A549 (cell line): ENCODE results near the gene SEMG2.

ENCODE experiments used
- CHD4 ChIP-seq: fragments of 200-600 bp; sonication (generic); IDR thresholded peaks from 2 replicates; pipeline ENCODE4 v1.6.1; 2016; ENCODE audit warnings: antibody characterized with exemption, mild to moderate bottlenecking, borderline replicate concordance
- EP300 ChIP-seq, 2 experiments: fragments of >200 bp; sonication (Bioruptor Twin); formaldehyde crosslinking; IDR thresholded peaks; 2 replicates in 1 of 2; 3 replicates in 1 of 2; pipeline ENCODE4 v1.6.1; 2016 to 2017
- FOSL2 ChIP-seq, 2 experiments: fragments of 450-650 bp in 1 of 2; fragments of >200 bp in 1 of 2; sonication (Bioruptor Twin) in 1 of 2; formaldehyde crosslinking; IDR thresholded peaks; 2 replicates each; pipeline versions ENCODE4 v1.5.0 to v1.6.1; 2016 to 2020; ENCODE audit warnings: mild to moderate bottlenecking in 1 of 2, moderate library complexity in 1 of 2
- GATA3 ChIP-seq: IDR thresholded peaks from 2 replicates; pipeline ENCODE4 v1.6.1; 2012; ENCODE audit warnings: borderline replicate concordance
- PHF8 ChIP-seq: fragments of 200-600 bp; sonication (generic); IDR thresholded peaks from 2 replicates; pipeline ENCODE4 v1.6.1; 2016; ENCODE audit warnings: low read depth, mild to moderate bottlenecking, antibody characterized with exemption, moderate library complexity, borderline replicate concordance
- POLR2A ChIP-seq: IDR thresholded peaks from 2 replicates; pipeline ENCODE4 v1.6.1; 2012; ENCODE audit warnings: mild to moderate bottlenecking, low read length
- RARB ChIP-seq: fragments of 250-450 bp; sonication (Bioruptor Pico); IDR thresholded peaks from 2 replicates; pipeline ENCODE4 v1.8.0; 2021; ENCODE audit warnings: mild to moderate bottlenecking, moderate library complexity
- RFX5 ChIP-seq: fragments of 450-650 bp; IDR thresholded peaks from 2 replicates; pipeline ENCODE4 v1.7.1; 2014; ENCODE audit warnings: antibody characterized with exemption, mild to moderate bottlenecking, moderate library complexity
- SMC3 ChIP-seq: fragments of >200 bp; sonication (Bioruptor Twin); formaldehyde crosslinking; IDR thresholded peaks from 3 replicates; pipeline ENCODE4 v1.6.1; 2018; ENCODE audit warnings: inconsistent platforms
- ZC3H11A ChIP-seq: fragments of 450-650 bp; IDR thresholded peaks from 2 replicates; pipeline ENCODE4 v1.6.1; 2014; ENCODE audit warnings: antibody characterized with exemption, mild to moderate bottlenecking
- TF ChIP-seq, protein P1 (sequence below): fragments of >200 bp; sonication (Bioruptor Twin); formaldehyde crosslinking; IDR thresholded peaks from 3 replicates; pipeline ENCODE4 v1.5.1; 2016
- TF ChIP-seq, protein P2 (sequence below): fragments of 200-600 bp; sonication (generic); IDR thresholded peaks from 2 replicates; pipeline ENCODE4 v1.6.1; 2016; ENCODE audit warnings: antibody characterized with exemption, mild to moderate bottlenecking, moderate library complexity
- TF ChIP-seq, protein P3 (sequence below): fragments of 150-350 bp; IDR thresholded peaks from 2 replicates; pipeline ENCODE4 v1.6.1; 2014; ENCODE audit warnings: low read depth, mild to moderate bottlenecking, low read length

DNA sequence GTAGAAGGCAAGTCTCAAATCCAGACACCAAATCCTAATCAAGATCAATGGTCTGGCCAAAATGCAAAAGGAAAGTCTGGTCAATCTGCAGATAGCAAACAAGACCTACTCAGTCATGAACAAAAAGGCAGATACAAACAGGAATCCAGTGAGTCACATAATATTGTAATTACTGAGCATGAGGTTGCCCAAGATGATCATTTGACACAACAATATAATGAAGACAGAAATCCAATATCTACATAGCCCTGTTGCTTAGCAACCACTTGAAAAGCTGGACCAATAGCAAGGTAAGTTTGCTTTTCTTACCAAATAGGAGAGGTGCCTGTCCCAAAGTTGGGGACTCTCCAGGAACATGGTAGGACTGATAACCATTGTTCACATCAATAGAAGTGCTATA lies 2.0 kb downstream of the SEMG2 start:
- TF ChIP-seq, protein P1, sequence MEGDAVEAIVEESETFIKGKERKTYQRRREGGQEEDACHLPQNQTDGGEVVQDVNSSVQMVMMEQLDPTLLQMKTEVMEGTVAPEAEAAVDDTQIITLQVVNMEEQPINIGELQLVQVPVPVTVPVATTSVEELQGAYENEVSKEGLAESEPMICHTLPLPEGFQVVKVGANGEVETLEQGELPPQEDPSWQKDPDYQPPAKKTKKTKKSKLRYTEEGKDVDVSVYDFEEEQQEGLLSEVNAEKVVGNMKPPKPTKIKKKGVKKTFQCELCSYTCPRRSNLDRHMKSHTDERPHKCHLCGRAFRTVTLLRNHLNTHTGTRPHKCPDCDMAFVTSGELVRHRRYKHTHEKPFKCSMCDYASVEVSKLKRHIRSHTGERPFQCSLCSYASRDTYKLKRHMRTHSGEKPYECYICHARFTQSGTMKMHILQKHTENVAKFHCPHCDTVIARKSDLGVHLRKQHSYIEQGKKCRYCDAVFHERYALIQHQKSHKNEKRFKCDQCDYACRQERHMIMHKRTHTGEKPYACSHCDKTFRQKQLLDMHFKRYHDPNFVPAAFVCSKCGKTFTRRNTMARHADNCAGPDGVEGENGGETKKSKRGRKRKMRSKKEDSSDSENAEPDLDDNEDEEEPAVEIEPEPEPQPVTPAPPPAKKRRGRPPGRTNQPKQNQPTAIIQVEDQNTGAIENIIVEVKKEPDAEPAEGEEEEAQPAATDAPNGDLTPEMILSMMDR: no peak
- no peak for TF ChIP-seq RARB (CRISPR knock-in tag)
- no peak for TF ChIP-seq PHF8
- no peak for TF ChIP-seq EP300 (IDR thresholded peaks at IDR 0.05)
- TF ChIP-seq RFX5: no peak
- TF ChIP-seq SMC3: no peak
- TF ChIP-seq POLR2A: no peak
- TF ChIP-seq GATA3: no peak
- TF ChIP-seq, protein P2, sequence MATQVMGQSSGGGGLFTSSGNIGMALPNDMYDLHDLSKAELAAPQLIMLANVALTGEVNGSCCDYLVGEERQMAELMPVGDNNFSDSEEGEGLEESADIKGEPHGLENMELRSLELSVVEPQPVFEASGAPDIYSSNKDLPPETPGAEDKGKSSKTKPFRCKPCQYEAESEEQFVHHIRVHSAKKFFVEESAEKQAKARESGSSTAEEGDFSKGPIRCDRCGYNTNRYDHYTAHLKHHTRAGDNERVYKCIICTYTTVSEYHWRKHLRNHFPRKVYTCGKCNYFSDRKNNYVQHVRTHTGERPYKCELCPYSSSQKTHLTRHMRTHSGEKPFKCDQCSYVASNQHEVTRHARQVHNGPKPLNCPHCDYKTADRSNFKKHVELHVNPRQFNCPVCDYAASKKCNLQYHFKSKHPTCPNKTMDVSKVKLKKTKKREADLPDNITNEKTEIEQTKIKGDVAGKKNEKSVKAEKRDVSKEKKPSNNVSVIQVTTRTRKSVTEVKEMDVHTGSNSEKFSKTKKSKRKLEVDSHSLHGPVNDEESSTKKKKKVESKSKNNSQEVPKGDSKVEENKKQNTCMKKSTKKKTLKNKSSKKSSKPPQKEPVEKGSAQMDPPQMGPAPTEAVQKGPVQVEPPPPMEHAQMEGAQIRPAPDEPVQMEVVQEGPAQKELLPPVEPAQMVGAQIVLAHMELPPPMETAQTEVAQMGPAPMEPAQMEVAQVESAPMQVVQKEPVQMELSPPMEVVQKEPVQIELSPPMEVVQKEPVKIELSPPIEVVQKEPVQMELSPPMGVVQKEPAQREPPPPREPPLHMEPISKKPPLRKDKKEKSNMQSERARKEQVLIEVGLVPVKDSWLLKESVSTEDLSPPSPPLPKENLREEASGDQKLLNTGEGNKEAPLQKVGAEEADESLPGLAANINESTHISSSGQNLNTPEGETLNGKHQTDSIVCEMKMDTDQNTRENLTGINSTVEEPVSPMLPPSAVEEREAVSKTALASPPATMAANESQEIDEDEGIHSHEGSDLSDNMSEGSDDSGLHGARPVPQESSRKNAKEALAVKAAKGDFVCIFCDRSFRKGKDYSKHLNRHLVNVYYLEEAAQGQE: no peak
- TF ChIP-seq CHD4: no peak
- TF ChIP-seq FOSL2 (IDR thresholded peaks at IDR 0.05): no peak
- TF ChIP-seq FOSL2 (CRISPR knock-in tag; IDR thresholded peaks at IDR 0.05): no peak
- TF ChIP-seq, protein P3, sequence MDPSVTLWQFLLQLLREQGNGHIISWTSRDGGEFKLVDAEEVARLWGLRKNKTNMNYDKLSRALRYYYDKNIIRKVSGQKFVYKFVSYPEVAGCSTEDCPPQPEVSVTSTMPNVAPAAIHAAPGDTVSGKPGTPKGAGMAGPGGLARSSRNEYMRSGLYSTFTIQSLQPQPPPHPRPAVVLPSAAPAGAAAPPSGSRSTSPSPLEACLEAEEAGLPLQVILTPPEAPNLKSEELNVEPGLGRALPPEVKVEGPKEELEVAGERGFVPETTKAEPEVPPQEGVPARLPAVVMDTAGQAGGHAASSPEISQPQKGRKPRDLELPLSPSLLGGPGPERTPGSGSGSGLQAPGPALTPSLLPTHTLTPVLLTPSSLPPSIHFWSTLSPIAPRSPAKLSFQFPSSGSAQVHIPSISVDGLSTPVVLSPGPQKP: no peak
- no peak for TF ChIP-seq ZC3H11A
